HEK293 (cell line): ENCODE measurements around the gene SLC9A5.

Experiments used
- EGR2 ChIP-seq: fragments of 450-650 bp; formaldehyde crosslinking; IDR thresholded peaks from 2 replicates; pipeline ENCODE4 v1.5.1; 2016; ENCODE audit warnings: low read depth, missing biosample characterization, missing genetic modification characterization
- ELK4 ChIP-seq: IDR thresholded peaks from 2 replicates; pipeline ENCODE4 v1.6.1; 2011; ENCODE audit warnings: mild to moderate bottlenecking, low read depth, low read length, borderline replicate concordance
- GFI1B ChIP-seq: fragments of 450-650 bp; formaldehyde crosslinking; IDR thresholded peaks from 2 replicates; pipeline ENCODE4 v1.5.1; 2016; ENCODE audit warnings: missing biosample characterization, missing genetic modification characterization
- PRDM4 ChIP-seq: fragments of 450-650 bp; formaldehyde crosslinking; IDR thresholded peaks from 2 replicates; pipeline ENCODE4 v1.5.1; 2017; ENCODE audit warnings: missing biosample characterization, missing genetic modification characterization
- TSHZ1 ChIP-seq: fragments of 450-650 bp; formaldehyde crosslinking; IDR thresholded peaks from 2 replicates; pipeline ENCODE4 v1.5.1; 2016; ENCODE audit warnings: missing biosample characterization, missing genetic modification characterization, borderline replicate concordance
- YY1 ChIP-seq: fragments of 450-650 bp; formaldehyde crosslinking; IDR thresholded peaks from 2 replicates; pipeline ENCODE4 v1.5.1; 2018; ENCODE audit warnings: missing biosample characterization, missing genetic modification characterization
- ZNF169 ChIP-seq: fragments of 450-650 bp; formaldehyde crosslinking; IDR thresholded peaks from 2 replicates; pipeline ENCODE4 v1.5.1; 2016; ENCODE audit warnings: missing biosample characterization, missing genetic modification characterization
- ZNF19 ChIP-seq: fragments of 450-650 bp; formaldehyde crosslinking; IDR thresholded peaks from 2 replicates; pipeline ENCODE4; 2016; ENCODE audit warnings: missing biosample characterization, missing genetic modification characterization, low read depth
- ZNF202 ChIP-seq: fragments of 450-650 bp; formaldehyde crosslinking; IDR thresholded peaks from 2 replicates; pipeline ENCODE4 v1.5.1; 2016; ENCODE audit warnings: missing biosample characterization, missing genetic modification characterization, borderline replicate concordance
- ZNF248 ChIP-seq: fragments of 450-650 bp; formaldehyde crosslinking; IDR thresholded peaks from 2 replicates; pipeline ENCODE4 v1.5.1; 2017; ENCODE audit warnings: missing biosample characterization, missing genetic modification characterization
- ZNF302 ChIP-seq: fragments of 450-650 bp; formaldehyde crosslinking; IDR thresholded peaks from 2 replicates; pipeline ENCODE4 v1.5.1; 2016; ENCODE audit warnings: missing biosample characterization, missing genetic modification characterization, low read depth
- ZNF311 ChIP-seq: fragments of 450-650 bp; formaldehyde crosslinking; IDR thresholded peaks from 2 replicates; pipeline ENCODE4 v1.5.1; 2017; ENCODE audit warnings: missing biosample characterization, missing genetic modification characterization, borderline replicate concordance
- ZNF398 ChIP-seq: fragments of 450-650 bp; formaldehyde crosslinking; IDR thresholded peaks from 2 replicates; pipeline ENCODE4 v1.5.1; 2017; ENCODE audit warnings: missing biosample characterization, missing genetic modification characterization
- ZNF404 ChIP-seq: fragments of 450-650 bp; formaldehyde crosslinking; IDR thresholded peaks from 2 replicates; pipeline ENCODE4 v1.5.1; 2017; ENCODE audit warnings: missing biosample characterization, missing genetic modification characterization
- ZNF423 ChIP-seq: fragments of 450-650 bp; formaldehyde crosslinking; IDR thresholded peaks from 2 replicates; pipeline ENCODE4 v1.5.1; 2016; ENCODE audit warnings: missing biosample characterization, missing genetic modification characterization
- ZNF433 ChIP-seq: fragments of 450-650 bp; formaldehyde crosslinking; IDR thresholded peaks from 2 replicates; pipeline ENCODE4 v1.5.1; 2016; ENCODE audit warnings: missing biosample characterization, missing genetic modification characterization, low read depth
- ZNF514 ChIP-seq: fragments of 450-650 bp; formaldehyde crosslinking; IDR thresholded peaks from 2 replicates; pipeline ENCODE4 v1.5.1; 2016; ENCODE audit warnings: missing biosample characterization, missing genetic modification characterization
- ZNF521 ChIP-seq: fragments of 450-650 bp; formaldehyde crosslinking; IDR thresholded peaks from 2 replicates; pipeline ENCODE4 v1.5.1; 2017; ENCODE audit warnings: missing biosample characterization, mild to moderate bottlenecking, missing genetic modification characterization
- ZNF548 ChIP-seq: fragments of 450-650 bp; formaldehyde crosslinking; IDR thresholded peaks from 2 replicates; pipeline ENCODE4 v1.5.1; 2016; ENCODE audit warnings: missing biosample characterization, missing genetic modification characterization
- ZNF555 ChIP-seq: fragments of 450-650 bp; formaldehyde crosslinking; conservative IDR thresholded peaks from 2 replicates; pipeline ENCODE4 v1.5.1; 2017; ENCODE audit warnings: missing biosample characterization, mild to moderate bottlenecking, missing genetic modification characterization, inconsistent platforms
- ZNF585B ChIP-seq: fragments of 450-650 bp; formaldehyde crosslinking; IDR thresholded peaks from 2 replicates; pipeline ENCODE4 v1.5.1; 2016; ENCODE audit warnings: missing biosample characterization, missing genetic modification characterization
- ZNF596 ChIP-seq: fragments of 450-650 bp; IDR thresholded peaks from 2 replicates; pipeline ENCODE4 v1.5.0; 2018; ENCODE audit warnings: missing biosample characterization, mild to moderate bottlenecking, missing genetic modification characterization, moderate library complexity
- ZNF600 ChIP-seq: fragments of 450-650 bp; formaldehyde crosslinking; IDR thresholded peaks from 2 replicates; pipeline ENCODE4 v1.5.1; 2016; ENCODE audit warnings: missing biosample characterization, missing genetic modification characterization
- ZNF629 ChIP-seq: fragments of 450-650 bp; formaldehyde crosslinking; IDR thresholded peaks from 2 replicates; pipeline ENCODE4 v1.5.1; 2017; ENCODE audit warnings: missing biosample characterization, missing genetic modification characterization
- ZNF654 ChIP-seq: fragments of 450-650 bp; formaldehyde crosslinking; IDR thresholded peaks from 2 replicates; pipeline ENCODE4 v1.5.1; 2016; ENCODE audit warnings: low read depth, missing biosample characterization, missing genetic modification characterization
- ZNF658 ChIP-seq: fragments of 450-650 bp; formaldehyde crosslinking; IDR thresholded peaks from 2 replicates; pipeline ENCODE4; 2016; ENCODE audit warnings: missing biosample characterization, missing genetic modification characterization
- ZNF692 ChIP-seq: fragments of 450-650 bp; formaldehyde crosslinking; IDR thresholded peaks from 2 replicates; pipeline ENCODE4 v1.5.1; 2016; ENCODE audit warnings: missing biosample characterization, missing genetic modification characterization
- ZNF701 ChIP-seq: fragments of 450-650 bp; formaldehyde crosslinking; IDR thresholded peaks from 2 replicates; pipeline ENCODE4 v1.5.1; 2016; ENCODE audit warnings: missing biosample characterization, missing genetic modification characterization
- ZNF747 ChIP-seq: fragments of 450-650 bp; formaldehyde crosslinking; IDR thresholded peaks from 2 replicates; pipeline ENCODE4 v1.5.1; 2016; ENCODE audit warnings: missing biosample characterization, missing genetic modification characterization
- ZNF776 ChIP-seq: fragments of 450-650 bp; formaldehyde crosslinking; IDR thresholded peaks from 2 replicates; pipeline ENCODE4 v1.5.0; 2017; ENCODE audit warnings: missing biosample characterization, missing genetic modification characterization, borderline replicate concordance
- ZNF837 ChIP-seq: fragments of 450-650 bp; formaldehyde crosslinking; IDR thresholded peaks from 2 replicates; pipeline ENCODE4 v1.5.1; 2016; ENCODE audit warnings: missing biosample characterization, missing genetic modification characterization
- ZXDB ChIP-seq: fragments of 450-650 bp; formaldehyde crosslinking; IDR thresholded peaks from 2 replicates; pipeline ENCODE4 v1.5.1; 2016; ENCODE audit warnings: missing biosample characterization, missing genetic modification characterization

The SLC9A5 gene

GRCh38 chr16:67246081-67246755 lies 2.6 kb upstream of the SLC9A5 start (continued):
- TF ChIP-seq ZNF398 (tag by site-specific recombination): peak; percentile 96
- no peak for TF ChIP-seq ZNF423
- TF ChIP-seq ZNF585B: no peak
- no peak for TF ChIP-seq PRDM4 (tag by site-specific recombination)
- TF ChIP-seq ZNF555 (tag by site-specific recombination): no peak
- TF ChIP-seq ZNF629: peak; percentile 35; the same call in 1 of the 2 replicates
- no peak for TF ChIP-seq ZNF311 (tag by site-specific recombination)
- TF ChIP-seq ZNF692 (tag by site-specific recombination): peak; percentile 65; the same call in 1 of the 2 replicates
- TF ChIP-seq TSHZ1: no peak
- TF ChIP-seq ZNF404: no peak
- TF ChIP-seq ZNF248 (tag by site-specific recombination): no peak
- TF ChIP-seq ZNF654 (tag by site-specific recombination): no peak
- TF ChIP-seq ZNF600 (tag by site-specific recombination): no peak
- TF ChIP-seq ZNF302: no peak
- TF ChIP-seq ELK4: no peak
- TF ChIP-seq ZXDB (tag by site-specific recombination): peak; percentile 76
- TF ChIP-seq ZNF596 (tag by site-specific recombination): no peak
- TF ChIP-seq ZNF202 (tag by site-specific recombination): no peak
- TF ChIP-seq ZNF701: no peak
- no peak for TF ChIP-seq ZNF19
- no peak for TF ChIP-seq ZNF776 (tag by site-specific recombination)
- TF ChIP-seq ZNF658 (tag by site-specific recombination): no peak
- no peak for TF ChIP-seq ZNF521 (tag by site-specific recombination)
- no peak for TF ChIP-seq ZNF548
- no peak for TF ChIP-seq ZNF169 (tag by site-specific recombination)
- no peak for TF ChIP-seq ZNF747 (tag by site-specific recombination)
- TF ChIP-seq ZNF514 (tag by site-specific recombination): no peak
- TF ChIP-seq ZNF433 (tag by site-specific recombination): no peak
- no peak for TF ChIP-seq ZNF837 (tag by site-specific recombination)
- TF ChIP-seq GFI1B: no peak
- peak; percentile 86 for TF ChIP-seq EGR2 (tag by site-specific recombination)
- no peak for TF ChIP-seq YY1 (tag by site-specific recombination)
